ENCODE measurements around the gene SEL1L.
"Not testable (repeated sequence)": the region's sequence is repeated elsewhere in the genome, so short reads cannot be mapped to it uniquely, and the experiment has no call there.

The SEL1L gene

DNA sequence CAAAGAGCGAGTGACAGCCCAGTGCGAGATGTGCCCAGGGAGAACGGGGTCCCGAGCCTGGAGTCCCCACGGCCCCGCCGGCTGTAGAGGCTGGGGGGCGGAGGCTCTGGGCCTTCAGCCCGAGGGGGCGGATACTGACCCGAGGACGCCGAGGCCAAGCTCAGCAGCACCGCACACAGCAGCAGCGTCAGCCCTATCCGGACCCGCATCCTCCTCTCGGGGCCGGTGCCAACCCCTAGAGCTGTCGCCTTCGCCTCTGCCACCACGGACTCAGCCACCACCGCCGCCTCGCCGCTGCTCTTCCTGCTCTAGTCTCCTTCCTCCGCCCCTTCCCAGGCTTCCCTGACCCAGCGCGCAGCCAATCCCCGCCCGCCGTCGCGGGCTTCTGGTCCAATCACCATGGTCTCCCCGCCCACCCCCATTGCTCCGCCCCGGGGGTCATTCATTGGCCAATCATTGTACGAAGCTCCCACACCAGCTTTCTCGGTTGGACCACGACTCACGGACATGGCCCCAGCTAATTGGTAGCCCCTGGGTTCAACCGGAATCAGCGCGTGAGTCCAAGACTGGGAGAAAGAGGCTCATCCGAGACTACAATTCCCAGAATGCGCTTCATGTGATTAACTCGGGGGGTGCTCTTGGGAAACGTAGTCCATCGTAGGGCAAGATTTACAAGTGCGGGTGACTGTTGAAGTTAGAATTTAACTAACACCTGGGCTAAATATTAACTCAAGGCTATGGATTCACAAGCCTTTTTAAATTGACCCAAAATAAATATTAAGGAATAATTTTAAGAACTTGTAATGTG is at the start of gene SEL1L:
TSS of gene SEL1L (minus strand) at position 318 of the 808 bp plus-strand sequence. CDS start at position 209, 109 bp downstream.
- FAIRE-seq: peak; percentile 99
- DNase-seq (ENCODE audit: insufficient read length, low spot score): peak; percentile 71

DNA sequence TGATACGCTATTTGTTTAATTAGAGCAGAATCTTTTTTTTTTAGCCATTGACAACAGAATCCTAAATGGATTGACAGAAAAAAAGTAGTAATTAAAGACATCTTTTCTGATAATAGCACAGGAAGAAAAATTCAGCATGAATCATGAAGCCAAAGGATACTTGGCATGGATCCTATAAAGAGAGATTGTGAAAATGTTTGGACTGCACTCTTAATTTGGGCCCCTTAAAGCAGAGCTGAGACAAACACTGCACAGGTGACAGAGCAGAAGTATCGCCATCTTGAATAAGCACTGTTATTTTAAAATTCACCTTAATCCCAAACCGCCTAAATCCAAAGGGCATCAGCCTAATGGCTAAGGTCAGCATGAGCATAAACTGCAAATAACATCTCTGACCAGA is 48.8 kb upstream of the SEL1L start:
- DNase-seq (ENCODE audit: insufficient read length, low spot score) (no peak), FAIRE-seq (no peak)

GRCh38 chr14:81579115-81579514 is 45.5 kb upstream of the SEL1L start:
- DNase-seq (ENCODE audit: insufficient read length, low spot score) (no peak), FAIRE-seq (no peak)

DNA sequence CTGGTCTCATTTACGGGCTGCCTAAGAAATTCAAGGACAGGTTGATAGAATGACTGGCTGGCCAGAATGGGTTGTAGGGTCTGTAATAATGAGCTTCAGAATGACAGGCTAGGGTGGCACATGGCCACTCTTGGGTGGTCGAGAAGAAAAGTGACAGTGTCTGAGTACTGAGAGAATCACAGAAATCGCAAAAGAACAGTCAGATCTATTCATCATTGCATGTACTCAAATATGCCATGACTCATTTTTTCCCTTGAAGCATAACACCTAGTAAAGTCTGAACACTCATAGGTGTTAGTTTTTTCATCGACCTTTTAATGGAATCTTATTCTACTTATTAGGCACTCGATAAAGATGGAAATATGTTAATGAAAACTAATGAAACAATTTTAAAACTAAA is 37.8 kb upstream of the SEL1L start:
- FAIRE-seq (no peak), DNase-seq (ENCODE audit: insufficient read length, low spot score) (no peak)

DNA sequence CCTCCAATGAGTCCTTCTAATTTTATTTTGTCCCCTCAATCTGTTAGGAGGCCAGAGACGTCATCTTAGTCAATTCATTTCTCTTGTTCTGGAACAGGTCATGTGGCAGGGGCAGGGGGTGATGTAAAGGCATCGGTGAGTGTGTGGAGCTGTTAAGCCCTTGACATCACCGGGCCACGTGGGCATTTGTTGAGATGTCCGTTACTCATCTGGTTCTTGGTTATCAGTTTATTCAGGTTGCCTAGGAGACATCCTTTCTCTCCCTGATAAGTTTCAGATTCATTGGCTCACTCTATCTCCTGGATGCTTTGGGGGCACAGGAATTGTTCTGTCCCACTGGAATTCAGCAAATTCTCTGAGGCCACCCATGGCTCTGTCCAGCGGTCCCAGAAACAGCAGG is 33.6 kb upstream of the SEL1L start:
- DNase-seq (ENCODE audit: insufficient read length, low spot score) (no peak), FAIRE-seq (no peak)

DNA sequence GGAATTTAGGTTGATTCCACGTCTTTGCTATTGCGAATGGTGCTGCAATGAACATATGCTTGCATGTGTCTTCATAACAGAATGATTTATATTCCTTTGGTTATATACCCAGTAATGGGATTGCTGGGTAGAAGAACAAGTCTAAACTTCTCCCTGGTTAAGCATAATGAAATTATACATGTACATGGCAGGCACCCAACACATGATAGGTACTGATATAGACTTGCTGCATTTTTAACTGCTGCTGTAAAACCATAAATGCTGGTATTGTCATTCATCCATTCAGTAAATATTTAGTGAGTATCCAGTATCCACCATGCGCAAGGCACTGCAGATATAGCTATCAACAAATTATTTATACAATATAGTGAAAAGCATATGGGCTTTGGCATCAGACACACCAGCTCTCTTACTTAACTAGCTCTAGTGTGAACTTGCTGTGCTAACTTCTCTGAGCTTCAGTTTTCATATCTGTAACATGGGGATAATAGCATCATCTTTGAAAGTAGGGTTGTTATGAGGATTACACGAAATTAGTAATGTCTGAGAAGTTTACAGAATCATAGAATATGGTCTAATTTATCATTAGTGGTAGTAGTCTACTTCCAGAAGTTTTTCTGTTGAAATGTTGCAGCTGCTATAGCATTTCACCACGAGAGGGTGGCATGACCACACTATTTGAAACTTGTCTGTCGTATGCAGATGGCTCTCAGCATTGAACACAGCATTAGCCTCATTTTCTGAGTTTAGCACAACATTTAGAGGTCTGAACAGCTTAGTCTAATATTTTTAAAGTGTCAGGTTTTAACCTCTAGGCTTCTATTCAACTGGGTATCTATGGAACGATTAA is 32.0 kb upstream of the SEL1L start:
- FAIRE-seq (no peak), DNase-seq (ENCODE audit: insufficient read length, low spot score) (peak; percentile 7)

GRCh38 chr14:81562818-81563217 is 29.2 kb upstream of the SEL1L start:
- FAIRE-seq (no peak), DNase-seq (ENCODE audit: insufficient read length, low spot score) (no peak)

DNA sequence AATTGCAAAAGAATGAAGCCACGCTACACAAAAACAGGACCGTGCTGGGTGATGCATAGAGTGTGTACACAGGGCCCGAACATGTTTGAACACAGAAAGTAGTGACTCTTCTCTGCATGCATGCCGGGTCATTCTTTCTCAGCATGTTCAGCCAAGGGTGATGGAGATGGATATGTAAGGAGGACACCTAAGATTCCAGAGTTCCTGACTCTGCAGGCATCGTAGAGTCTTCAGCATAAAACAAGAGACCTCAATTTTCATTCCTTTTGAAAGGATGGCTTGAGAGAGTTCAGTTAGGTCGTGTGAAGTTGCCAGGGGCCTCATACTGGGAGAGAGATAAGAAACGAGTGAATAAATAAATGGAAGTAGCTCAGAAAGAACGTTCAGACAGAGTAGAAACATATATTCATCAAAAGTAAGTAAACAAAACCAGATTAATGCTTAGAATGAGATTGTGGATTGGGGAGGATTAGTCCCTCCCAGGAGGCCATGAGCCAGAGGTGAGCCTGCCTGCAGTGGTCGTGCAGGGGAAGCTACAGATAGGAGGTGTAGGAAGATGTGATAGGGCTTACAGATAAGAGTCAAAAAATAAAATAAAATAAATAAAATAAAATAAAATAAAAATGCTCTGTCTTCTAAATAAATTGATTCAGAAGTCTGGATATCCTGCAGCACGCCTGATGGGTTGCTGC is 27.6 kb upstream of the SEL1L start:
- DNase-seq (ENCODE audit: insufficient read length, low spot score): no peak
- FAIRE-seq: no peak

DNA sequence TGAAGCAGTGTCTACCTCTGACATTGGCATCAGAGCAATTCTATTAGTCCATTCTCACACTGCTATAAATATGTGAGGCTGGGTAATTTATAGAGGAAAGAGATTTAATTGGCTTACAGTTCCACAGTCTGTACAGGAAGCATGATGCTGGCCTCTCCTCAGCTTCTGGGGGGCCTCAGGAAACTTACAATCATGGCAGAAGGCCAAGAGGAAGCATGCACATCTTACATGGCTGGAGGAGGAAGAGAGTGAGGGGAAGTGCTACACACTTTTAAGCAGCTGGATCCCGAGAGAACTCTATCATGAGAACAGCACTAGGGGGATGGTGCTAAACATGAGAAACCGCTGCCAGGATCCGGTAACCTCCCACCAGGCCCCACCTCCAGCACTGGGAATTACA is 25.7 kb upstream of the SEL1L start:
- FAIRE-seq (no peak), DNase-seq (ENCODE audit: insufficient read length, low spot score) (no peak)

GRCh38 chr14:81557146-81557545 is 23.5 kb upstream of the SEL1L start:
- DNase-seq (ENCODE audit: insufficient read length, low spot score): no peak
- FAIRE-seq: no peak

GRCh38 chr14:81555684-81556083 is 22.0 kb upstream of the SEL1L start:
- no peak for FAIRE-seq

DNA sequence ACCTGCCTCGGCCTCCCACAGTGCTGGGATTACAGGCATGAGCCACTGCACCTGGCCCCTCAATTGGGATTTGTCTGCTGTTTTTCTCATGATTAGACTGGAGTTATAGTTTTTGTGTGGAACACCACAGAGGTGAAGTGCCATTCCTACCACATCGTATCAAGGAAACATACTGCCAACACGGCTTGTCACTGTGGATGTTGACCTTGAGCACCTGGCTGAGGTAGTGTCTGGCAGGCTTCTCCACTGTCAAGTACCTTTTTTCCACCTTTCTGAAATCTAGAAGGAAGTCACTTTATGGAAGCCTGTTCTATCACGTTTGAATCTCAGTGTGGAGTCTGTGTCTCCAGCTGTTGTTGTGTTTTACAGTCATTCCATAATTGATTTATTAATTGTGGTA is 21.4 kb upstream of the SEL1L start:
- FAIRE-seq: no peak
- no peak for DNase-seq (ENCODE audit: insufficient read length, low spot score)

More at GRCh38 chr14:81555684-81556083, 22.0 kb upstream of the SEL1L start:
- no peak for DNase-seq (ENCODE audit: insufficient read length, low spot score)

DNA sequence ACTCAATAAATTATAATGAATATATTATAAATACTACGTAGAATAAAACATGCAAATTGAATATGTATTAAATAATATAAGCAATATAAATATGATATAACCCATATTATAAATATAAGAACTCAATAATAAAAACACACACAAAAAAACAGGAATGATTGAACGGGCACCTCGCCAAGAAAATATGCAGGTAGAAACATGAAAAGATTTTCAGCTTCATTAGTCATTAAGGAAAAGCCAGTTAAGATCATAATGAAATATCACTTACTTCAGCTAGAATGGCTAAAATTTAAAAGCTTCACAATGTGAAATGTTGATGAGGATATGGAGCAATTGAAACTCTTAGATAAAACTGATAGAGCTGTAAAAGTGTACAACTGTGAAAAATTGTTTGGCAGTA is 17.8 kb upstream of the SEL1L start:
- no peak for DNase-seq (ENCODE audit: insufficient read length, low spot score)
- FAIRE-seq: no peak

GRCh38 chr14:81550001-81550637 is 16.5 kb upstream of the SEL1L start:
- peak; percentile 93 for FAIRE-seq
- DNase-seq (ENCODE audit: insufficient read length, low spot score): no peak

DNA sequence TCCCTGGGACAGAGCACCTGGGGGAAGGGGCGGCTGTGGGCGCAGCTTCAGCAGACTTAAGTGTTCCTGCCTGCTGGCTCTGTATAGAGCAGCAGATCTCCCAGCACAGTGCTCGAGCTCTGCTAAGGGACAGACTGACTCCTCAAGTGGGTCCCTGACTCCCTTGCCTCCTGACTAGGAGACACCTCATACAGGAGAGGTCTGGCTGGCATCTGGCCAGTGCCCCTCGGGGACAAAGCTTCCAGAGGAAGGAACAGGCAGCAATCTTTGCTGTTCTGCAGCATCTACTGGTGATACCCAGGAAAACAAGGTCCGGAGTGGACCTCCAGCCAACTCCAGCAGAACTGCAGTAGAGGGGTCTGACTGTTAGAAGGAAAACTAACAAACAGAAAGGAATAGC is 7.6 kb upstream of the SEL1L start:
- FAIRE-seq; DNase-seq (ENCODE audit: insufficient read length, low spot score): not testable (repeated sequence)

GRCh38 chr14:81537193-81537592 is 3.5 kb upstream of the SEL1L start:
- FAIRE-seq (no peak), DNase-seq (ENCODE audit: insufficient read length, low spot score) (no peak)

GRCh38 chr14:81536241-81536771 is 2.7 kb upstream of the SEL1L start:
- FAIRE-seq: no peak
- DNase-seq (ENCODE audit: insufficient read length, low spot score): no peak

GRCh38 chr14:81535396-81536164 is 1.9 kb upstream of the SEL1L start:
- DNase-seq (ENCODE audit: insufficient read length, low spot score) (no peak), FAIRE-seq (peak; percentile 78)

DNA sequence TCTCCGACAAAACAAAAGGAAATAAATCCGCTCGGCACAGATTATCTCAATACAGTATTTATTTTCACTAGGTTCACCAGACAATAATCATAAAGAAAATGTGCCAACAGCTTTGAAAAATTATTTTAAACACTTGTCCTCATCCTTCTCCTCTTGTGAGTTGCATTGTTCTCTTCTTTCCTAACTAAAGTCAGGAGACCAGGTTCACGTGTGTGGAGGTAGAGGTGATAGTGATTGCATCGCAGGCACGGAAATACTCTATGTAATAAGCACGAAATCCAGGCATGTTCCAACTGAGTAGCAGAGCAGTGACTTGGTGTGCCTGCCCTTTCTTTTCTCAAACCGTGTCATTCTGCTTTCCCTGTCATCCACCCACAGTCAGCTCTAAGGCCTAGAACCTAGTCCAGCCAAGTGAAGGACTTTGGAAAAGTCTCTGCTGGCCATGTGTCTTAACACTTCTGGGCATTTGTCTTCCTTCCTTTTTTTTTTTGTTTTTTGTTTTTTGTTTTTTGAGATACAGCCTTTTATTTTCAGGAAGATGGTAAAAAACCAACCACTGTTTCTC is 939 bp upstream of the SEL1L start:
- FAIRE-seq: no peak

GRCh38 chr14:81533212-81533535 is 479 bp downstream of the SEL1L start:
- no peak for DNase-seq (ENCODE audit: insufficient read length, low spot score)
- FAIRE-seq: no peak

More for the DNA sequence above, 939 bp upstream of the SEL1L start:
- no peak for DNase-seq (ENCODE audit: insufficient read length, low spot score)

Measured in GM19239 (cell line).